Neuronal stem cell (in vitro differentiated cells): ENCODE results near the gene SPATA20.

ENCODE experiments used
- DNase-seq: peaks from one replicate; pipeline ENCODE4 v3.0.0-alpha.2; 2013; ENCODE audit warnings: low spot score
- H2AFZ ChIP-seq: one replicate; pipeline ENCODE4 v1.6.1; 2013; ENCODE audit warnings: mild to moderate bottlenecking, low read length, inconsistent platforms
- H2AK5ac ChIP-seq: 2 replicates; pipeline ENCODE4 v1.6.1; 2013; ENCODE audit warnings: low read depth, mild to moderate bottlenecking, inconsistent platforms, low read length, moderate library complexity, mixed read lengths
- H2BK120ac ChIP-seq: 2 replicates; pipeline ENCODE4 v1.6.1; 2013; ENCODE audit warnings: low read depth, mild to moderate bottlenecking, inconsistent platforms, low read length, moderate library complexity, mixed read lengths
- H2BK12ac ChIP-seq: one replicate; pipeline ENCODE4 v1.6.1; 2013; ENCODE audit warnings: low read length, inconsistent platforms
- H2BK15ac ChIP-seq: 2 replicates; pipeline ENCODE4 v1.6.1; 2013; ENCODE audit warnings: mild to moderate bottlenecking, low read length, inconsistent platforms, mixed read lengths
- H2BK5ac ChIP-seq: one replicate; pipeline ENCODE4 v1.6.1; 2013; ENCODE audit warnings: inconsistent platforms, mild to moderate bottlenecking, low read length, moderate library complexity
- H3K14ac ChIP-seq: one replicate; pipeline ENCODE4 v1.6.1; 2013; ENCODE audit warnings: low read length, inconsistent platforms
- H3K18ac ChIP-seq: 2 replicates; pipeline ENCODE4 v1.6.1; 2013; ENCODE audit warnings: low read length, inconsistent platforms
- H3K23ac ChIP-seq: 2 replicates; pipeline ENCODE4 v1.6.1; 2013; ENCODE audit warnings: low read depth, mild to moderate bottlenecking, mixed read lengths, low read length, inconsistent platforms; ENCODE audit not compliant: poor library complexity
- H3K27ac ChIP-seq: replicated peaks from 3 replicates; pipeline ENCODE4 v1.5.1; 2013; ENCODE audit warnings: low read length, inconsistent platforms
- H3K27me3 ChIP-seq, 3 experiments: 2 replicates each; pipeline ENCODE4 v1.6.1; 2013; ENCODE audit warnings: low read length in 3 of 3, mild to moderate bottlenecking in 2 of 3, inconsistent platforms in 1 of 3, low read depth in 1 of 3, mixed read lengths in 1 of 3, moderate library complexity in 1 of 3; ENCODE audit not compliant: control insufficient read depth in 3 of 3, insufficient read depth in 3 of 3
- H3K36me3 ChIP-seq, 2 donors: replicated peaks in 1 of 2; 2 replicates each; pipeline ENCODE4 v1.6.1; 2013; ENCODE audit warnings: low read length in 2 of 2; ENCODE audit not compliant: control insufficient read depth in 2 of 2, insufficient read depth in 2 of 2
- H3K4ac ChIP-seq: 2 replicates; pipeline ENCODE4 v1.6.1; 2013; ENCODE audit warnings: inconsistent platforms, mild to moderate bottlenecking, low read length, moderate library complexity
- H3K4me1 ChIP-seq, 2 donors: 1 replicate in 1 of 2; 2 replicates in 1 of 2; pipeline ENCODE4 v1.6.1; 2013; ENCODE audit warnings: low read length in 2 of 2, low read depth in 1 of 2; ENCODE audit not compliant: control insufficient read depth in 2 of 2, insufficient read depth in 1 of 2
- H3K4me2 ChIP-seq: one replicate; pipeline ENCODE4 v1.6.1; 2013; ENCODE audit warnings: mild to moderate bottlenecking, low read length, inconsistent platforms; ENCODE audit not compliant: insufficient read depth, poor library complexity, severe bottlenecking
- H3K4me3 ChIP-seq, 2 donors: 2 replicates each; pipeline ENCODE4 v1.5.1; 2013; ENCODE audit warnings: low read length in 2 of 2, mild to moderate bottlenecking in 2 of 2, inconsistent platforms in 1 of 2, moderate library complexity in 1 of 2
- H3K79me1 ChIP-seq: one replicate; pipeline ENCODE4 v1.6.1; 2013; ENCODE audit warnings: low read depth, mild to moderate bottlenecking, inconsistent platforms, low read length, moderate library complexity
- H3K9ac ChIP-seq: one replicate; pipeline ENCODE4 v1.6.1; 2013; ENCODE audit warnings: mild to moderate bottlenecking, low read depth, low read length, inconsistent platforms; ENCODE audit not compliant: poor library complexity
- H3K9me3 ChIP-seq, 2 donors: replicated peaks in 1 of 2; 2 replicates each; pipeline versions ENCODE3 to v1.6.1; 2013; ENCODE audit warnings: low read length in 2 of 2, mild to moderate bottlenecking in 2 of 2, inconsistent platforms in 1 of 2, low read depth in 1 of 2, mixed read lengths in 1 of 2, moderate library complexity in 1 of 2; ENCODE audit not compliant: control insufficient read depth in 2 of 2, insufficient read depth in 1 of 2
- H4K8ac ChIP-seq: one replicate; pipeline ENCODE4 v1.6.1; 2013; ENCODE audit warnings: low read depth, mild to moderate bottlenecking, inconsistent platforms, low read length, moderate library complexity
- H4K91ac ChIP-seq: one replicate; pipeline ENCODE4 v1.6.1; 2013; ENCODE audit warnings: low read length, low read depth, mild to moderate bottlenecking, inconsistent platforms; ENCODE audit not compliant: poor library complexity
- WGBS, 2 donors: extraction: QIAGEN DNeasy Blood & Tissue Kit; methylation state at CpG; one replicate each; pipeline ENCODE4 v1.1.7; 2013; ENCODE audit warnings: missing lambda C conversion rate in 2 of 2, mixed read lengths in 1 of 2; ENCODE audit not compliant: insufficient read length in 2 of 2, insufficient replicate concordance in 1 of 2; ENCODE audit errors: extremely low coverage in 2 of 2; 5-methylcytosine and 5-hydroxymethylcytosine counted together

Gene SPATA20

GRCh38 chr17:50522766-50523165 is 24.2 kb upstream of the SPATA20 start:
- Histone ChIP-seq H3K9me3 (no peaks in the 10 kb centered on the region), H2BK12ac (peak overlapping the region; percentile 23), H3K4me2 (no peak overlapping the region), H2BK120ac (no peak overlapping the region), H3K4me1 (peaks cover 0 to 4% of the 10 kb centered on the region in 2 donors), H3K4ac (no peak overlapping the region), H3K23ac (no peak overlapping the region), H2BK5ac (no peak overlapping the region), H2AK5ac (no peak overlapping the region), H3K9ac (no peak overlapping the region), H3K4me3 (no peak overlapping the region), H3K27me3 (peaks cover 0 to 44% (median 0%) of the 10 kb centered on the region in 3 experiments), H3K36me3 (no peaks in the 10 kb centered on the region), H2BK15ac (no peak overlapping the region), H4K8ac (no peak overlapping the region), H3K27ac (no peak overlapping the region), H3K79me1 (no peaks in the 10 kb centered on the region), H3K18ac (no peak overlapping the region), H3K14ac (no peak overlapping the region), H4K91ac (no peak overlapping the region), H2AFZ (no peak overlapping the region)
- no CpG with 5 or more reads among the region's 10 CpGs for WGBS, 2 donors
- no peak for DNase-seq

DNA sequence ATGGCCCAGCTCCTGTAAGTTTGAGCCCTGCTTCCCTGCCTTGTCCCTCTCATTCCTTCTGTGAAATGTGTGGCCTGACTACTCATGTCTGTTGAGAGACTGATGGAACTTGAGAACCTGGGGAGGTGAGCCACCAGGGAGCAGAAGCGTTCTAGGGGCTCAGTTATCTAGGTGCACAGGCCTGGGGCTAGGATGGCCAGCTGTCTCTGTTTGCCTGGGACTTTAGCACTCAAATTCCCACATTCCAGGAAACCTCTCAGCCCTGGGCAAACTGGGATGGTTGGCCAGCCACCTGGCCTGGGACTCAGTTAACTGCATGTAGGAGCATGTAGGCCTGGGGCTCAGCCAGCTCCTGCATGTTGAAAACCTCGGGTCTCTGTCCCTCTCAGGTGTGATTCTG is 23.8 kb upstream of the SPATA20 start:
- no peaks in the 10 kb centered on the region for H3K36me3 ChIP-seq
- H4K8ac ChIP-seq = no peak overlapping the region
- H3K27ac ChIP-seq = no peak overlapping the region
- H3K18ac ChIP-seq = no peak overlapping the region
- H2AK5ac ChIP-seq = no peak overlapping the region
- peak overlapping the region; percentile 16 for H2BK15ac ChIP-seq
- H3K14ac ChIP-seq = no peak overlapping the region
- H3K4me1 ChIP-seq = peaks cover 0 to 4% of the 10 kb centered on the region in 2 donors
- no peak overlapping the region for H2BK12ac ChIP-seq
- DNase-seq = no peak
- no peaks in the 10 kb centered on the region for H3K9me3 ChIP-seq
- no peak overlapping the region for H3K4me3 ChIP-seq
- no peak overlapping the region for H3K23ac ChIP-seq
- no peak overlapping the region for H2BK5ac ChIP-seq
- WGBS, 2 donors = no CpG with 5 or more reads among the region's 2 CpGs
- no peak overlapping the region for H3K4me2 ChIP-seq
- no peak overlapping the region for H2AFZ ChIP-seq
- no peak overlapping the region for H2BK120ac ChIP-seq
- no peak overlapping the region for H3K9ac ChIP-seq
- peaks cover 0 to 48% (median 0%) of the 10 kb centered on the region in 3 experiments for H3K27me3 ChIP-seq
- H3K79me1 ChIP-seq = no peaks in the 10 kb centered on the region
- H3K4ac ChIP-seq = no peak overlapping the region
- no peak overlapping the region for H4K91ac ChIP-seq

- Histone ChIP-seq H3K4me2 (no peak overlapping the region), H3K27ac (no peak overlapping the region), H4K8ac (no peak overlapping the region), H2AK5ac (peak overlapping the region; percentile 11), H3K18ac (no peak overlapping the region), H4K91ac (no peak overlapping the region), H2BK5ac (no peak overlapping the region), H2BK15ac (no peak overlapping the region), H3K36me3 (no peaks in the 10 kb centered on the region), H3K23ac (no peak overlapping the region), H3K14ac (no peak overlapping the region), H3K79me1 (no peaks in the 10 kb centered on the region), H2AFZ (no peak overlapping the region), H2BK12ac (no peak overlapping the region), H2BK120ac (no peak overlapping the region), H3K27me3 (peaks cover 0 to 45% (median 0%) of the 10 kb centered on the region in 3 experiments), H3K4ac (no peak overlapping the region), H3K9ac (no peak overlapping the region), H3K4me3 (no peak overlapping the region), H3K9me3 (no peaks in the 10 kb centered on the region), H3K4me1 (peaks cover 0 to 5% of the 10 kb centered on the region in 2 donors)
- no CpG with 5 or more reads among the region's 18 CpGs for WGBS, 2 donors
- no peak for DNase-seq
Measured at GRCh38 chr17:50524838-50525237, 22.1 kb upstream of the SPATA20 start.

DNA sequence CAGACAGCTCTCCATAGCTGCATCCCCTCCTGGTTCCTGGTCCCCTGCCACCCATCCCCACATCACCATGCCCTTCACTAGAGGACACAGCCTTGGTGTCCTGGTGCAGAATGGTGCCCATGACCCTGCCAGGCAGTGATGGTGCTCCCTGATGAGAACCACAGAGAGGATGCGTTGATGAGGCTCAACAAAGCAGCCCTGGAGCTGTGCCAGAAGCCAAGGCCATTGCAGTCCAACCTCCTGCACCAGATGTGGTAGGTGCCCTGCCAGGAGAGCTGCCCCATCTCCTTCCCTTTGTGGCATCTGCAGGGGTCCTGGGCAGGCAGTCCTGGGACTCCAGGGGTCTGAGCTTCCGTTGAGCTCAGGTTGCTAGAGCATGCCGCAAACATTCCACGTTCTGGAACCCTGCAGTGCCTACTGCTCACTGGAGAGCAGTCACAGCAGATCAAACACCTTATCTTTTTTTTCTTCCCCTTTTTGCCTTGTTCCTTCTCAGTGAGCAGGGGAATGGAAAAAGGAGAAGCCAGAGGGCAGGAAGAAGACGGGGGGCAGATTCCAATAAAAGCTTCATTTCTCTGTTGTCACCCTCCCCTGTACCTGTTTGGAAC is 19.7 kb upstream of the SPATA20 start:
- H2BK5ac ChIP-seq = no peak overlapping the region
- no peak overlapping the region for H3K23ac ChIP-seq
- no CpG with 5 or more reads among the region's 5 CpGs for WGBS, 2 donors
- no peak overlapping the region for H3K9ac ChIP-seq
- no peak overlapping the region for H3K27ac ChIP-seq
- no peak overlapping the region for H3K4ac ChIP-seq
- H3K36me3 ChIP-seq = no peaks in the 10 kb centered on the region
- peaks cover 5 to 9% of the 10 kb centered on the region in 2 donors for H3K4me1 ChIP-seq
- H3K9me3 ChIP-seq = no peaks in the 10 kb centered on the region
- no peak overlapping the region for H2AFZ ChIP-seq
- peaks cover 0 to 53% (median 0%) of the 10 kb centered on the region in 3 experiments for H3K27me3 ChIP-seq
- H3K14ac ChIP-seq = no peak overlapping the region
- no peak overlapping the region for H2BK120ac ChIP-seq
- no peak overlapping the region for H2AK5ac ChIP-seq
- H3K79me1 ChIP-seq = no peaks in the 10 kb centered on the region
- no peak for DNase-seq
- no peak overlapping the region for H4K8ac ChIP-seq
- peak overlapping the region; percentile 68 for H3K18ac ChIP-seq
- H2BK12ac ChIP-seq = no peak overlapping the region
- no peak overlapping the region for H3K4me2 ChIP-seq
- H2BK15ac ChIP-seq = no peak overlapping the region
- H4K91ac ChIP-seq = no peak overlapping the region
- H3K4me3 ChIP-seq = no peak overlapping the region
